Stimulated activated CD4-positive, alpha-beta T cell treated with anti-CD3 and anti-CD28 coated beads, Interleukin-15, amount 100 ng/mL, for 48 hours (primary cell): ENCODE data around the gene GDAP2.

Experiments
- DNase-seq, 2 donors: peaks; one replicate each; pipeline ENCODE4 v3.0.0-alpha.2; 2020; ENCODE audit warnings: low read depth in 2 of 2

GDAP2 gene

GRCh38 chr1:117842408-117843170, 86.8 kb downstream of the GDAP2 start:
- no peak for DNase-seq

GRCh38 chr1:117841117-117841650, 88.2 kb downstream of the GDAP2 start:
- no peak for DNase-seq

- no peak for DNase-seq
Observed at GRCh38 chr1:117838911-117839310, 90.5 kb downstream of the GDAP2 start.

GRCh38 chr1:117836069-117836468, 93.4 kb downstream of the GDAP2 start:
- no peak for DNase-seq

GRCh38 chr1:117834416-117834815, 95.0 kb downstream of the GDAP2 start:
- no peak for DNase-seq

GRCh38 chr1:117832453-117832852, 97.0 kb downstream of the GDAP2 start:
- DNase-seq: no peak

GRCh38 chr1:117830222-117830621, 99.2 kb downstream of the GDAP2 start:
- DNase-seq: no peak

GRCh38 chr1:117828201-117828600, 101.2 kb downstream of the GDAP2 start:
- DNase-seq: no peak

- no peak for DNase-seq
Observed at GRCh38 chr1:117826540-117827078, 102.8 kb downstream of the GDAP2 start.

GRCh38 chr1:117826119-117826518, 103.3 kb downstream of the GDAP2 start:
- DNase-seq: no peak

GRCh38 chr1:117825414-117825813, 104.0 kb downstream of the GDAP2 start:
- no peak for DNase-seq

- DNase-seq: no peak
Observed at GRCh38 chr1:117824616-117825015, 104.8 kb downstream of the GDAP2 start.

GRCh38 chr1:117821774-117822482, 107.5 kb downstream of the GDAP2 start:
- DNase-seq: no peak

GRCh38 chr1:117821382-117821755, 108.1 kb downstream of the GDAP2 start:
- DNase-seq: no peak

- DNase-seq: no peak
Observed at GRCh38 chr1:117820694-117821381, 108.6 kb downstream of the GDAP2 start.

- no peak for DNase-seq
Observed at GRCh38 chr1:117820096-117820495, 109.3 kb downstream of the GDAP2 start.

GRCh38 chr1:117819301-117819700, 110.1 kb downstream of the GDAP2 start:
- DNase-seq: no peak

GRCh38 chr1:117818456-117818855, 111.0 kb downstream of the GDAP2 start:
- DNase-seq: no peak

- DNase-seq: no peak
Observed at GRCh38 chr1:117817629-117818028, 111.8 kb downstream of the GDAP2 start.

- DNase-seq: no peak
Observed at GRCh38 chr1:117815926-117816325, 113.5 kb downstream of the GDAP2 start.

- no peak for DNase-seq
Observed at GRCh38 chr1:117814856-117815797, 114.3 kb downstream of the GDAP2 start.
